CD4-positive, alpha-beta T cell treated with Interleukin-4 for 4 hours (primary cell): Measurements from ENCODE around the gene PLD5.
"Not testable (repeated sequence)": the region's sequence is repeated elsewhere in the genome, so short reads cannot be mapped to it uniquely, and the experiment has no call there.

ENCODE experiments used
- DNase-seq: peaks from one replicate; pipeline ENCODE4 v3.0.0-alpha.2; 2020

The PLD5 gene

GRCh38 chr1:242416657-242417056 lies 107.8 kb downstream of the PLD5 start:
- no peak for DNase-seq

- no peak for DNase-seq
These were observed 111.6 kb downstream of the PLD5 start for GRCh38 chr1:242412921-242413320.

- DNase-seq, result no peak
These were observed 112.6 kb downstream of the PLD5 start for GRCh38 chr1:242411901-242412300.

- DNase-seq, result no peak
These were observed 118.5 kb downstream of the PLD5 start for GRCh38 chr1:242405947-242406346.

GRCh38 chr1:242404296-242404695 lies 120.2 kb downstream of the PLD5 start:
- DNase-seq, result no peak

- no peak for DNase-seq
These were observed 121.5 kb downstream of the PLD5 start for GRCh38 chr1:242402956-242403355.

GRCh38 chr1:242401937-242402336 lies 122.6 kb downstream of the PLD5 start:
- DNase-seq, result no peak

GRCh38 chr1:242398351-242398750 lies 126.1 kb downstream of the PLD5 start:
- no peak for DNase-seq

- DNase-seq, result no peak
These were observed 132.6 kb downstream of the PLD5 start for GRCh38 chr1:242391896-242392295.

GRCh38 chr1:242376121-242376520 lies 148.4 kb downstream of the PLD5 start:
- DNase-seq, result not testable (repeated sequence)

- not testable (repeated sequence) for DNase-seq
These were observed 174.1 kb downstream of the PLD5 start for GRCh38 chr1:242350446-242350845.

- DNase-seq, result no peak
These were observed 174.9 kb downstream of the PLD5 start for GRCh38 chr1:242349636-242350035.

GRCh38 chr1:242330865-242331264 lies 193.6 kb downstream of the PLD5 start:
- not testable (repeated sequence) for DNase-seq

- not testable (repeated sequence) for DNase-seq
These were observed 197.1 kb downstream of the PLD5 start for GRCh38 chr1:242327381-242327780.

- not testable (repeated sequence) for DNase-seq
These were observed 202.5 kb downstream of the PLD5 start for GRCh38 chr1:242321981-242322380.

- DNase-seq, result no peak
These were observed 206.4 kb downstream of the PLD5 start for GRCh38 chr1:242318140-242318539.

GRCh38 chr1:242314865-242315264 lies 209.6 kb downstream of the PLD5 start:
- DNase-seq, result not testable (repeated sequence)

GRCh38 chr1:242314085-242314649 lies 210.3 kb downstream of the PLD5 start:
- not testable (repeated sequence) for DNase-seq

- DNase-seq, result not testable (repeated sequence)
These were observed 215.8 kb downstream of the PLD5 start for GRCh38 chr1:242308681-242309080.

- DNase-seq, result not testable (repeated sequence)
These were observed 230.7 kb downstream of the PLD5 start for GRCh38 chr1:242293781-242294180.

- not testable (repeated sequence) for DNase-seq
These were observed 236.4 kb downstream of the PLD5 start for GRCh38 chr1:242288067-242288466.

- DNase-seq, result not testable (repeated sequence)
These were observed 241.6 kb downstream of the PLD5 start for GRCh38 chr1:242282758-242283485.

- DNase-seq, result not testable (repeated sequence)
These were observed 246.1 kb downstream of the PLD5 start for GRCh38 chr1:242278406-242278805.

- DNase-seq, result not testable (repeated sequence)
These were observed 247.7 kb downstream of the PLD5 start for GRCh38 chr1:242276769-242277168.

- not testable (repeated sequence) for DNase-seq
These were observed 257.5 kb downstream of the PLD5 start for GRCh38 chr1:242267004-242267403.
